GM12878 (cell line): ENCODE results near the gene ME2. TPM values are rescaled to one million over a fixed set of nuclear protein-coding genes. Genes with fewer than 3 reads are reported as not detected.

Experiments used
- ATAC-seq: fragments of 200-7000 bp; cut with Tn5 transposase; 3 replicates; pipeline ENCODE4 v1.9.1; 2020; ENCODE audit warnings: mild to moderate bottlenecking, moderate library complexity
- BruUV-seq: library from RNA; stranded (reverse); fragments of 400-500 nt; replicated peaks from 2 replicates; lab custom pipeline; 2021; lab: Mats Ljungman, UMichigan
- CTCF ChIA-PET: fragments of 300-600 bp; sonication (Branson Sonifier 250); formaldehyde crosslinking; extraction: SDS; loops from one replicate; lab custom pipeline; 2021; ENCODE audit warnings: inconsistent platforms; lab: Yijun Ruan, JAX
- POLR2A ChIA-PET: fragments of 350-600 bp; formaldehyde crosslinking; extraction: SDS; loops from one replicate; lab custom pipeline; 2021; ENCODE audit warnings: inconsistent platforms; lab: Charles Lee
- RAD21 ChIA-PET: fragments of 300-600 bp; sonication (Branson Sonifier 250); formaldehyde crosslinking; loops from one replicate; lab custom pipeline; 2023; ENCODE audit warnings: antibody characterized with exemption; ENCODE audit not compliant: unreplicated experiment; lab: Charles Lee
- SMC1A ChIA-PET: fragments of 300-600 bp; sonication (Branson Sonifier 250); formaldehyde crosslinking; loops from one replicate; lab custom pipeline; 2023; ENCODE audit not compliant: unreplicated experiment, uncharacterized antibody; lab: Charles Lee
- DNase-seq: peaks from one replicate; pipeline ENCODE4 v3.0.0-alpha.2; 2011; ENCODE audit warnings: low read depth, low spot score
- FAIRE-seq: peaks from 3 replicates; lab custom pipeline; 2011; peaks lifted over from hg19 to GRCh38; lab: Jason Lieb, UNC
- H2AFZ ChIP-seq: 2 replicates; pipeline ENCODE4 v1.6.0; 2011; ENCODE audit warnings: low read depth, low read length, control low read depth; ENCODE audit not compliant: control insufficient read depth
- H3K27ac ChIP-seq: 2 replicates; pipeline ENCODE4 v1.5.1; 2011; ENCODE audit warnings: control low read depth; ENCODE audit not compliant: control insufficient read depth, insufficient read depth
- H3K27me3 ChIP-seq, 2 experiments: replicated peaks in 1 of 2; 2 replicates each; pipeline versions ENCODE4 v1.6.0 to v1.6.1; 2011; ENCODE audit warnings: low read length in 1 of 2; ENCODE audit not compliant: control insufficient read depth in 2 of 2, insufficient read depth in 2 of 2
- H3K36me3 ChIP-seq, 2 experiments: 2 replicates each; pipeline ENCODE4 v1.5.1; 2011; ENCODE audit warnings: low read length in 1 of 2; ENCODE audit not compliant: control insufficient read depth in 2 of 2, insufficient read depth in 2 of 2
- H3K4me1 ChIP-seq: 2 replicates; pipeline ENCODE4 v1.6.1; 2011; ENCODE audit warnings: mild to moderate bottlenecking, low read length, moderate library complexity, mixed read lengths; ENCODE audit not compliant: control insufficient read depth, insufficient read depth
- H3K4me2 ChIP-seq: 2 replicates; pipeline ENCODE4 v1.6.0; 2011; ENCODE audit warnings: control low read depth; ENCODE audit not compliant: control insufficient read depth, insufficient read depth
- H3K4me3 ChIP-seq: fragments of 200-600 bp; sonication (generic); 2 replicates; pipeline ENCODE4 v1.5.1; 2016
- H3K79me2 ChIP-seq: 2 replicates; pipeline ENCODE4 v1.6.0; 2011; ENCODE audit warnings: low read length; ENCODE audit not compliant: control insufficient read depth, insufficient read depth
- H3K9ac ChIP-seq: 2 replicates; pipeline ENCODE4 v1.8.0; 2011; ENCODE audit warnings: low read length, control low read depth, mixed read lengths; ENCODE audit not compliant: control insufficient read depth, insufficient read depth
- H3K9me3 ChIP-seq: replicated peaks from 3 replicates; pipeline ENCODE4 v1.5.1; 2011; ENCODE audit warnings: mild to moderate bottlenecking, low read length; ENCODE audit not compliant: control insufficient read depth, insufficient read depth
- H4K20me1 ChIP-seq: 2 replicates; pipeline ENCODE4 v1.6.0; 2011; ENCODE audit not compliant: control insufficient read depth, insufficient read depth
- BHLHE40 ChIP-seq, 2 experiments: fragments of 450-650 bp in 1 of 2; IDR thresholded peaks; 2 replicates each; pipeline ENCODE4 v1.6.1; 2011 to 2017; ENCODE audit warnings: low read depth in 2 of 2, borderline replicate concordance in 1 of 2, improper control_type of control experiment in 1 of 2, low read length in 1 of 2, mild to moderate bottlenecking in 1 of 2
- CHD1 ChIP-seq: IDR thresholded peaks from 2 replicates; pipeline ENCODE4 v1.6.1; 2012; ENCODE audit warnings: low read depth, low read length, improper control_type of control experiment
- CTCF ChIP-seq, 3 experiments: IDR thresholded peaks in 2 of 3; conservative IDR thresholded peaks in 1 of 3; 2 replicates each; pipeline ENCODE4 v1.5.1; 2011; ENCODE audit warnings: low read depth in 3 of 3, low read length in 3 of 3, mild to moderate bottlenecking in 3 of 3, control low read depth in 2 of 3, moderate library complexity in 2 of 3, inconsistent platforms in 1 of 3, mixed read lengths in 1 of 3; ENCODE audit not compliant: control insufficient read depth in 2 of 3, insufficient read depth in 1 of 3; ENCODE audit errors: extremely low read depth in 1 of 3
- ESRRA ChIP-seq: IDR thresholded peaks from 2 replicates; pipeline ENCODE4 v1.6.1; 2012; ENCODE audit warnings: mild to moderate bottlenecking, low read length, improper control_type of control experiment
- IRF5 ChIP-seq: fragments of 450-650 bp; IDR thresholded peaks from 2 replicates; pipeline ENCODE4 v1.6.1; 2017; ENCODE audit warnings: borderline replicate concordance
- JUNB ChIP-seq: IDR thresholded peaks from 2 replicates; pipeline ENCODE4 v1.6.1; 2016; ENCODE audit warnings: antibody characterized with exemption, mild to moderate bottlenecking
- KLF5 ChIP-seq: fragments of 450-650 bp; IDR thresholded peaks from 2 replicates; pipeline ENCODE4 v1.6.1; 2014; ENCODE audit warnings: mild to moderate bottlenecking; ENCODE audit not compliant: partially characterized antibody
- MYC ChIP-seq: IDR thresholded peaks from 2 replicates; pipeline ENCODE4 v1.6.1; 2011; ENCODE audit warnings: mild to moderate bottlenecking, low read length, moderate library complexity, inconsistent platforms; ENCODE audit not compliant: insufficient read depth, insufficient replicate concordance, insufficient read length, severe bottlenecking
- POLR2AphosphoS5 ChIP-seq: IDR thresholded peaks from 2 replicates; pipeline ENCODE4 v1.6.1; 2011; ENCODE audit warnings: mild to moderate bottlenecking, low read length, inconsistent platforms
- SP1 ChIP-seq: IDR thresholded peaks from one replicate; pipeline ENCODE4 v1.6.1; 2011; ENCODE audit warnings: low read depth, low read length
- SREBF1 ChIP-seq: IDR thresholded peaks from 2 replicates; pipeline ENCODE4 v1.6.1; 2012; ENCODE audit warnings: mild to moderate bottlenecking, low read length
- SREBF2 ChIP-seq: IDR thresholded peaks from 2 replicates; pipeline ENCODE4 v1.6.1; 2012; ENCODE audit warnings: mild to moderate bottlenecking, low read length
- SRF ChIP-seq, 2 experiments: IDR thresholded peaks; 2 replicates each; pipeline ENCODE4 v1.6.1; 2011; ENCODE audit warnings: low read depth in 2 of 2, low read length in 2 of 2, mild to moderate bottlenecking in 1 of 2, moderate library complexity in 1 of 2
- TCF7 ChIP-seq: IDR thresholded peaks from 2 replicates; pipeline ENCODE4 v1.6.1; 2014; ENCODE audit warnings: antibody characterized with exemption, borderline replicate concordance
- ZNF217 ChIP-seq: fragments of 450-650 bp; IDR thresholded peaks from 2 replicates; pipeline ENCODE4 v1.6.1; 2017; ENCODE audit warnings: antibody characterized with exemption, mild to moderate bottlenecking
- WGBS: methylation state at CpG from one replicate; pipeline ENCODE4 v1.1.6; 2016; ENCODE audit warnings: low lambda C conversion rate; ENCODE audit not compliant: insufficient replicate concordance, insufficient coverage; ENCODE audit errors: missing lambda C conversion rate; 5-methylcytosine and 5-hydroxymethylcytosine counted together
- in situ Hi-C: fragments of 300-500 bp; cut with MboI; formaldehyde crosslinking; loops from 9 replicates; pipeline ENCODE4 v1.14.3; 2018; ENCODE audit warnings: mixed read lengths
- intact Hi-C: fragments of 100-400 bp; cut with micrococcal nuclease; formaldehyde crosslinking; loops from one replicate; pipeline ENCODE4 v1.14.2; 2022; ENCODE audit not compliant: unreplicated experiment
- polyA plus RNA-seq, 11 experiments: library from polyadenylated mRNA; depleted of rRNA in 4 of 11; unstranded in 6 of 11; stranded (reverse) in 5 of 11; fragments of >200 nt; fragmentation: Nextera tagmentation in 4 of 11; fragmentation: Illumina TruSeq in 1 of 11; extraction: Ambion mirVana in 4 of 11; extraction: Trizol in 1 of 11; gene quantifications; 1 replicate in 1 of 11; 2 replicates in 10 of 11; pipeline versions ENCODE4 v1.2.1 to v1.2.3, GENCODE V29; 2011 to 2016; ENCODE audit warnings: inconsistent platforms in 2 of 11, missing spikeins in 2 of 11, low read depth in 1 of 11
- total RNA-seq, 4 experiments: library from RNA; depleted of rRNA in 3 of 4; stranded (reverse); fragments of >200 nt in 3 of 4; fragmentation: Illumina TruSeq in 1 of 4; extraction: Trizol in 1 of 4; gene quantifications; 2 replicates each; pipeline versions ENCODE4 v1.2.1 to v1.2.3, GENCODE V29; 2013 to 2021

Gene ME2
- total and polyA plus RNA-seq, 10 of the 15 experiments (the other 5 are each of a cell fraction or from before 2014, with no cell fraction given) = 41.3 to 155 (median 133) TPM

- WGBS = 98% methylated on average over 5 of the region's 5 CpGs
- intact Hi-C loops (no loop called here), in situ Hi-C loops (no loop called here)
- H3K36me3 ChIP-seq = peaks cover 0 to 6% of the 10 kb centered on the region in 2 experiments; a peak in 2 of 4 replicates
- FAIRE-seq (no peak), DNase-seq (no peak), ATAC-seq (no peak)
- POLR2A ChIA-PET = no interaction called here
- TF ChIP-seq ESRRA = no peak
- TF ChIP-seq ZNF217 = no peak
- no peak for TF ChIP-seq SREBF1
- TF ChIP-seq BHLHE40 (IDR thresholded peaks at IDR 0.05; ENCODE audit: borderline replicate concordance in 1 of 2, low read depth in 2 of 2, low read length in 1 of 2) = no peak
- no peak for TF ChIP-seq CTCF (IDR thresholded peaks at IDR 0.05 in 2 of 3, conservative IDR thresholded peaks at IDR 0.05 in 1 of 3; ENCODE audit: control insufficient read depth in 2 of 3, extremely low read depth in 1 of 3, insufficient read depth in 1 of 3, low read depth in 3 of 3, low read length in 3 of 3)
- TF ChIP-seq POLR2AphosphoS5 = no peak
- TF ChIP-seq SRF (IDR thresholded peaks at IDR 0.05; ENCODE audit: low read depth in 2 of 2, low read length in 2 of 2) = no peak
- TF ChIP-seq MYC = no peak
- TF ChIP-seq KLF5 = no peak
- TF ChIP-seq CHD1 = no peak
- TF ChIP-seq JUNB = no peak
- TF ChIP-seq SREBF2 = no peak
- TF ChIP-seq IRF5 = no peak
- no peak for TF ChIP-seq SP1
- TF ChIP-seq TCF7 = no peak
- H3K9ac ChIP-seq = no peak overlapping the region
- H4K20me1 ChIP-seq = no peaks in the 10 kb centered on the region
- SMC1A ChIA-PET = interaction anchor here (1.1 kb wide), 1 partner anchor 53 kb away, joined by 3 read pairs; no protein-coding TSS in a partner anchor
- H3K27me3 ChIP-seq = no peaks in the 10 kb centered on the region
- H3K4me3 ChIP-seq = no peak overlapping the region
- H3K79me2 ChIP-seq = no peaks in the 10 kb centered on the region
- BruUV-seq = no TSS peak
- RAD21 ChIA-PET = no interaction called here
- no peak overlapping the region for H3K27ac ChIP-seq
- no peaks in the 10 kb centered on the region for H3K4me1 ChIP-seq
- no peak overlapping the region for H3K4me2 ChIP-seq
- no peak overlapping the region for H2AFZ ChIP-seq
- no peaks in the 10 kb centered on the region for H3K9me3 ChIP-seq
- CTCF ChIA-PET = interaction anchor here (1.5 kb wide), 1 partner anchor 18 kb away, joined by 4 read pairs; no protein-coding TSS in a partner anchor
Measured at GRCh38 chr18:50933684-50934083, 54.8 kb downstream of the ME2 start.
